HCT116 (cell line): Measurements from ENCODE around the gene SLC34A2. TPM values are rescaled to one million over a fixed set of nuclear protein-coding genes. Genes with fewer than 3 reads are reported as not detected.

Source experiments
- ATAC-seq: fragments of 200-7000 bp; cut with Tn5 transposase; 2 replicates; pipeline ENCODE4 v1.9.1; 2020; ENCODE audit warnings: mild to moderate bottlenecking, moderate library complexity
- BruUV-seq: library from RNA; stranded (reverse); fragments of 400-500 nt; replicated peaks from 2 replicates; lab custom pipeline; 2021; lab: Mats Ljungman, UMichigan
- CTCF ChIA-PET: fragments of 300-600 bp; sonication (Branson Sonifier 250); formaldehyde crosslinking; loops from one replicate; lab custom pipeline; 2021; ENCODE audit warnings: antibody characterized with exemption; lab: Charles Lee
- POLR2A ChIA-PET: fragments of 300-600, 350-600 bp; sonication (Branson Sonifier 250); formaldehyde crosslinking; loops from one replicate; lab custom pipeline; 2021; ENCODE audit warnings: antibody characterized with exemption; lab: Charles Lee
- RAD21 ChIA-PET, 2 experiments: fragments of 300-600 bp; sonication (Branson Sonifier 250); formaldehyde crosslinking; loops; one replicate each; lab custom pipeline; 2023; ENCODE audit warnings: low total read pairs in 2 of 2; ENCODE audit not compliant: uncharacterized antibody in 2 of 2, unreplicated experiment in 2 of 2, low non-redundant PET in 1 of 2; lab: Charles Lee
- DNase-seq: peaks from one replicate; pipeline ENCODE4 v3.0.0-alpha.2; 2010; ENCODE audit warnings: low read depth, low spot score
- H2AFZ ChIP-seq: fragments of 200-600 bp; shearing (Covaris generic), sonication (generic); 2 replicates; pipeline ENCODE4 v1.6.1; 2017; ENCODE audit warnings: low read depth, mixed run types, mixed read lengths, antibody characterized with exemption, low read length; ENCODE audit not compliant: poor library complexity, severe bottlenecking
- H3K27ac ChIP-seq: 2 replicates; pipeline ENCODE4 v1.5.1; 2012; ENCODE audit warnings: low read depth, low read length
- H3K27me3 ChIP-seq: fragments of 200-600 bp; sonication (generic); 2 replicates; pipeline ENCODE4 v1.6.1; 2016; ENCODE audit warnings: mixed run types, low read length, mixed read lengths; ENCODE audit not compliant: insufficient read depth
- H3K36me3 ChIP-seq, 2 experiments: fragments of 200-500 bp in 1 of 2; fragments of 200-600 bp in 1 of 2; sonication (Bioruptor generic) in 1 of 2; sonication (generic) in 1 of 2; 2 replicates each; pipeline versions ENCODE4 v1.5.1 to v1.6.1; 2014 to 2016; ENCODE audit warnings: low read length in 2 of 2, inconsistent platforms in 1 of 2, mixed read lengths in 1 of 2, mixed run types in 1 of 2; ENCODE audit not compliant: insufficient read depth in 2 of 2, control insufficient read depth in 1 of 2
- H3K4me1 ChIP-seq, 2 experiments: fragments of 200-600 bp in 1 of 2; sonication (generic) in 1 of 2; 2 replicates each; pipeline versions ENCODE4 v1.5.1 to v1.6.1; 2012 to 2017; ENCODE audit warnings: low read length in 2 of 2, inconsistent platforms in 1 of 2, mild to moderate bottlenecking in 1 of 2, mixed read lengths in 1 of 2, mixed run types in 1 of 2, moderate library complexity in 1 of 2; ENCODE audit not compliant: insufficient read depth in 2 of 2, control insufficient read depth in 1 of 2
- H3K4me2 ChIP-seq: fragments of 200-600 bp; sonication (generic); 2 replicates; pipeline ENCODE4 v1.6.1; 2017; ENCODE audit warnings: mixed run types, low read length, mixed read lengths
- H3K4me3 ChIP-seq, 2 experiments: fragments of 200-600 bp in 1 of 2; sonication (generic) in 1 of 2; replicated peaks in 1 of 2; 2 replicates each; pipeline ENCODE4 v1.5.1; 2011 to 2016; ENCODE audit warnings: low read length in 2 of 2, control low read depth in 1 of 2, low read depth in 1 of 2, mild to moderate bottlenecking in 1 of 2, mixed read lengths in 1 of 2, mixed run types in 1 of 2
- H3K79me2 ChIP-seq: fragments of 200-600 bp; sonication (generic); 2 replicates; pipeline ENCODE4 v1.6.1; 2017; ENCODE audit warnings: mild to moderate bottlenecking, mixed run types, low read length, moderate library complexity, mixed read lengths; ENCODE audit not compliant: insufficient read depth
- H3K9ac ChIP-seq: fragments of 200-600 bp; sonication (generic); 2 replicates; pipeline ENCODE4 v1.6.1; 2016; ENCODE audit warnings: low read length, mixed read lengths
- H3K9me2 ChIP-seq: fragments of 200-600 bp; sonication (generic), shearing (Covaris generic); 2 replicates; pipeline ENCODE4 v1.6.1; 2017; ENCODE audit warnings: mixed run types, mild to moderate bottlenecking, moderate library complexity; ENCODE audit not compliant: insufficient read depth
- H3K9me3 ChIP-seq, 2 experiments: fragments of 200-500 bp in 1 of 2; fragments of 200-600 bp in 1 of 2; sonication (Bioruptor generic) in 1 of 2; sonication (generic) in 1 of 2; 2 replicates each; pipeline ENCODE4 v1.6.1; 2014 to 2017; ENCODE audit warnings: low read length in 2 of 2, mixed read lengths in 2 of 2, inconsistent platforms in 1 of 2, low read depth in 1 of 2, mild to moderate bottlenecking in 1 of 2, mixed run types in 1 of 2, moderate library complexity in 1 of 2; ENCODE audit not compliant: control insufficient read depth in 1 of 2, insufficient read depth in 1 of 2
- H4K20me1 ChIP-seq: fragments of 200-600 bp; sonication (generic), shearing (Covaris generic); 2 replicates; pipeline ENCODE4 v1.6.1; 2017; ENCODE audit warnings: mixed run types, mild to moderate bottlenecking, moderate library complexity; ENCODE audit not compliant: insufficient read depth
- CEBPB ChIP-seq: IDR thresholded peaks from 2 replicates; pipeline ENCODE4 v1.6.1; 2012; ENCODE audit warnings: low read depth
- EZH2phosphoT487 ChIP-seq: fragments of 200-600 bp; IDR thresholded peaks from 2 replicates; pipeline ENCODE4 v1.6.1; 2018; ENCODE audit warnings: antibody characterized with exemption, borderline replicate concordance
- FOSL1 ChIP-seq: IDR thresholded peaks from 2 replicates; pipeline ENCODE4 v1.6.1; 2012; ENCODE audit warnings: low read depth
- POLR2A ChIP-seq: IDR thresholded peaks from 2 replicates; pipeline ENCODE4 v1.7.0; 2011; ENCODE audit warnings: borderline replicate concordance; ENCODE audit not compliant: insufficient read depth, insufficient read length; ENCODE audit errors: extremely low read depth
- POLR2AphosphoS5 ChIP-seq: IDR thresholded peaks from 2 replicates; pipeline ENCODE4 v1.6.1; 2011; ENCODE audit warnings: mild to moderate bottlenecking, low read depth, low read length, moderate library complexity
- RAD21 ChIP-seq: IDR thresholded peaks from 2 replicates; pipeline ENCODE4 v1.6.1; 2012; ENCODE audit warnings: low read depth, mild to moderate bottlenecking
- SIN3A ChIP-seq: IDR thresholded peaks from 2 replicates; pipeline ENCODE4 v1.6.1; 2012; ENCODE audit warnings: low read depth
- SRF ChIP-seq: IDR thresholded peaks from 2 replicates; pipeline ENCODE4 v1.6.1; 2012; ENCODE audit warnings: low read depth
- TCF7L2 ChIP-seq: IDR thresholded peaks from 2 replicates; pipeline ENCODE4 v1.7.0; 2011; ENCODE audit warnings: borderline replicate concordance, inconsistent platforms; ENCODE audit not compliant: insufficient read depth, insufficient read length; ENCODE audit errors: extremely low read depth
- YY1 ChIP-seq: IDR thresholded peaks from 2 replicates; pipeline ENCODE4 v1.6.1; 2011; ENCODE audit warnings: low read length, low read depth, moderate library complexity, mild to moderate bottlenecking; ENCODE audit not compliant: insufficient replicate concordance; ENCODE audit errors: extremely low read depth
- ZFX ChIP-seq: fragments of 450-650 bp; IDR thresholded peaks from 2 replicates; pipeline ENCODE4 v1.6.1; 2017
- ZNF274 ChIP-seq: fragments of 200-500 bp; sonication (Bioruptor generic); IDR thresholded peaks from 2 replicates; pipeline ENCODE4 v1.6.1; 2014; ENCODE audit warnings: mild to moderate bottlenecking, low read depth, low read length, inconsistent platforms
- intact Hi-C: fragments of 100-400 bp; cut with micrococcal nuclease; formaldehyde crosslinking; loops from 2 replicates; pipeline ENCODE4 v1.10.0; 2022
- total RNA-seq: library from RNA; stranded (reverse); gene quantifications from one replicate; pipeline ENCODE4 v1.2.1, GENCODE V29; 2021; ENCODE audit not compliant: unreplicated experiment
- TF ChIP-seq, protein P1 (sequence below): IDR thresholded peaks from 2 replicates; pipeline ENCODE4 v1.6.1; 2012
- TF ChIP-seq, protein P2 (sequence below): IDR thresholded peaks from 2 replicates; pipeline ENCODE4 v1.6.1; 2012; ENCODE audit warnings: low read depth

Gene SLC34A2
- total RNA-seq, 1 experiment from 2014 or later, result 2.2 TPM

DNA sequence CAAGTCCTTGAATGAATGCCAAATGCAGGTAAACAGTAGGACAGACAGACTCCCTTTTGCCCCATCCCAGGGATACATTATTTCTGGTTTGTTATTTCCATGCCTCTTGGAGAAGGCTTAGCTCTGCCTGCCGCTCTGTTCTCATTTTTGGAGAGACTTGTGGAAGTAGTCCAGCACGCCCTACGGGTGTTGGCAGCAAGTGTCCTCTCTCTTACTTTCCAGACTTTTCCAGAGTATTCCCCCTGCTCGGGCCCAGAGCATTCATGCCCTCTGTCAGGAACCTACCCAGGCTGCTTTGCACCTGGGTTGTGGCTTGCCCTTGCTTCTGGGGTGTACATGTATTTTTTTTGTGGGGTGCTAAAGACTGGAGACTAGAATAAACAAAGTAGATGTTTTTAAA lies 15.3 kb downstream of the SLC34A2 start:
- H3K4me2 ChIP-seq, result no peak overlapping the region
- peaks cover 0 to 6% of the 10 kb centered on the region in 2 experiments; a peak in 1 of 4 replicates for H3K4me1 ChIP-seq
- H3K4me3 ChIP-seq, result no peak overlapping the region
- H3K27ac ChIP-seq, result no peak overlapping the region
- DNase-seq, result no peak
- no peaks in the 10 kb centered on the region for H3K9me2 ChIP-seq
- no peaks in the 10 kb centered on the region for H3K9me3 ChIP-seq
- RAD21 ChIA-PET, result no interaction called here
- TF ChIP-seq TCF7L2 (no peak), RAD21 (no peak), FOSL1 (no peak)
- TF ChIP-seq, protein P1, sequence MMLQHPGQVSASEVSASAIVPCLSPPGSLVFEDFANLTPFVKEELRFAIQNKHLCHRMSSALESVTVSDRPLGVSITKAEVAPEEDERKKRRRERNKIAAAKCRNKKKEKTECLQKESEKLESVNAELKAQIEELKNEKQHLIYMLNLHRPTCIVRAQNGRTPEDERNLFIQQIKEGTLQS, result no peak
- TF ChIP-seq, all 23 proteins: peak for 0
- Histone ChIP-seq H3K27me3 (no peaks in the 10 kb centered on the region), H4K20me1 (no peaks in the 10 kb centered on the region), H2AFZ (no peak overlapping the region), H3K36me3 (no peaks in the 10 kb centered on the region), H3K9ac (no peak overlapping the region), H3K79me2 (no peaks in the 10 kb centered on the region)
- POLR2A ChIA-PET, result no interaction called here
- intact Hi-C loops, result no loop called here
- BruUV-seq, result no TSS peak
- no peak for ATAC-seq
- CTCF ChIA-PET, result no interaction called here

DNA sequence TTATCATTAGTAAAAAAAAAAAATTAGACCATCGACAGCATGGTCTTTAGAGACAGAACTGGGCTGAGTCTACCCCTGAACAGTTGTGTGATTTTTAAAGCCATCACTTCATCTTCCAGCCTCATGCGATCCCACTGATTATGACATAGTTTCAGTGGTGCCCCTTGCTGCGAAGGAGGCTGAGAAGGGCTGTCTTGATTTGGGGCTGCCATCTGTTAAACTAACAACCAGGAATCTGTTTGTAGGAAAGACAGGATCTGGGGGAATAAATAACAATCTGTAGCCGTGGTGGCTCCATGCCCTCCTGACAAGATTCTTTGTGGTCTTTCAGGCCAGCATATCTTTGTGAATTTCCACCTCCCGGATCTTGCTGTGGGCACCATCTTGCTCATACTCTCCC lies 17.1 kb downstream of the SLC34A2 start:
- ATAC-seq (no peak), DNase-seq (no peak)
- H2AFZ ChIP-seq, result no peak overlapping the region
- no peaks in the 10 kb centered on the region for H3K9me3 ChIP-seq
- H3K27me3 ChIP-seq, result no peaks in the 10 kb centered on the region
- no peak overlapping the region for H3K4me3 ChIP-seq
- no peaks in the 10 kb centered on the region for H3K9me2 ChIP-seq
- TF ChIP-seq RAD21, result no peak
- no peak for TF ChIP-seq POLR2AphosphoS5
- TF ChIP-seq YY1, result no peak
- TF ChIP-seq EZH2phosphoT487, result no peak
- no peak for TF ChIP-seq CEBPB
- no peak for TF ChIP-seq SIN3A
- TF ChIP-seq, protein P2, sequence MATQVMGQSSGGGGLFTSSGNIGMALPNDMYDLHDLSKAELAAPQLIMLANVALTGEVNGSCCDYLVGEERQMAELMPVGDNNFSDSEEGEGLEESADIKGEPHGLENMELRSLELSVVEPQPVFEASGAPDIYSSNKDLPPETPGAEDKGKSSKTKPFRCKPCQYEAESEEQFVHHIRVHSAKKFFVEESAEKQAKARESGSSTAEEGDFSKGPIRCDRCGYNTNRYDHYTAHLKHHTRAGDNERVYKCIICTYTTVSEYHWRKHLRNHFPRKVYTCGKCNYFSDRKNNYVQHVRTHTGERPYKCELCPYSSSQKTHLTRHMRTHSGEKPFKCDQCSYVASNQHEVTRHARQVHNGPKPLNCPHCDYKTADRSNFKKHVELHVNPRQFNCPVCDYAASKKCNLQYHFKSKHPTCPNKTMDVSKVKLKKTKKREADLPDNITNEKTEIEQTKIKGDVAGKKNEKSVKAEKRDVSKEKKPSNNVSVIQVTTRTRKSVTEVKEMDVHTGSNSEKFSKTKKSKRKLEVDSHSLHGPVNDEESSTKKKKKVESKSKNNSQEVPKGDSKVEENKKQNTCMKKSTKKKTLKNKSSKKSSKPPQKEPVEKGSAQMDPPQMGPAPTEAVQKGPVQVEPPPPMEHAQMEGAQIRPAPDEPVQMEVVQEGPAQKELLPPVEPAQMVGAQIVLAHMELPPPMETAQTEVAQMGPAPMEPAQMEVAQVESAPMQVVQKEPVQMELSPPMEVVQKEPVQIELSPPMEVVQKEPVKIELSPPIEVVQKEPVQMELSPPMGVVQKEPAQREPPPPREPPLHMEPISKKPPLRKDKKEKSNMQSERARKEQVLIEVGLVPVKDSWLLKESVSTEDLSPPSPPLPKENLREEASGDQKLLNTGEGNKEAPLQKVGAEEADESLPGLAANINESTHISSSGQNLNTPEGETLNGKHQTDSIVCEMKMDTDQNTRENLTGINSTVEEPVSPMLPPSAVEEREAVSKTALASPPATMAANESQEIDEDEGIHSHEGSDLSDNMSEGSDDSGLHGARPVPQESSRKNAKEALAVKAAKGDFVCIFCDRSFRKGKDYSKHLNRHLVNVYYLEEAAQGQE, result no peak
- TF ChIP-seq TCF7L2, result no peak
- TF ChIP-seq SRF, result no peak
- no peak for TF ChIP-seq ZNF274
- no peak for TF ChIP-seq POLR2A
- no peak for TF ChIP-seq ZFX
- no peak overlapping the region for H3K27ac ChIP-seq
- ChIA-PET RAD21 (interaction anchor here in 1 of 2 experiments (0.6 kb wide), 1 partner anchor 71 kb away, joined by 3 read pairs; no protein-coding TSS in a partner anchor), CTCF (no interaction called here), POLR2A (no interaction called here)
- H3K79me2 ChIP-seq, result no peaks in the 10 kb centered on the region
- no peaks in the 10 kb centered on the region for H3K36me3 ChIP-seq
- no peaks in the 10 kb centered on the region for H4K20me1 ChIP-seq
- intact Hi-C loops, result no loop called here
- no peak overlapping the region for H3K9ac ChIP-seq
- no peak overlapping the region for H3K4me2 ChIP-seq
- peaks cover 0 to 5% of the 10 kb centered on the region in 2 experiments; a peak in 1 of 4 replicates for H3K4me1 ChIP-seq
- BruUV-seq, result no TSS peak
